Activated gamma-delta T cell (primary cell): ENCODE results near the gene HOXA9.

Experiments
- DNase-seq: peaks from one replicate; lab custom pipeline; 2025; lab: John Stamatoyannopoulos, UW

The HOXA9 gene

DNA sequence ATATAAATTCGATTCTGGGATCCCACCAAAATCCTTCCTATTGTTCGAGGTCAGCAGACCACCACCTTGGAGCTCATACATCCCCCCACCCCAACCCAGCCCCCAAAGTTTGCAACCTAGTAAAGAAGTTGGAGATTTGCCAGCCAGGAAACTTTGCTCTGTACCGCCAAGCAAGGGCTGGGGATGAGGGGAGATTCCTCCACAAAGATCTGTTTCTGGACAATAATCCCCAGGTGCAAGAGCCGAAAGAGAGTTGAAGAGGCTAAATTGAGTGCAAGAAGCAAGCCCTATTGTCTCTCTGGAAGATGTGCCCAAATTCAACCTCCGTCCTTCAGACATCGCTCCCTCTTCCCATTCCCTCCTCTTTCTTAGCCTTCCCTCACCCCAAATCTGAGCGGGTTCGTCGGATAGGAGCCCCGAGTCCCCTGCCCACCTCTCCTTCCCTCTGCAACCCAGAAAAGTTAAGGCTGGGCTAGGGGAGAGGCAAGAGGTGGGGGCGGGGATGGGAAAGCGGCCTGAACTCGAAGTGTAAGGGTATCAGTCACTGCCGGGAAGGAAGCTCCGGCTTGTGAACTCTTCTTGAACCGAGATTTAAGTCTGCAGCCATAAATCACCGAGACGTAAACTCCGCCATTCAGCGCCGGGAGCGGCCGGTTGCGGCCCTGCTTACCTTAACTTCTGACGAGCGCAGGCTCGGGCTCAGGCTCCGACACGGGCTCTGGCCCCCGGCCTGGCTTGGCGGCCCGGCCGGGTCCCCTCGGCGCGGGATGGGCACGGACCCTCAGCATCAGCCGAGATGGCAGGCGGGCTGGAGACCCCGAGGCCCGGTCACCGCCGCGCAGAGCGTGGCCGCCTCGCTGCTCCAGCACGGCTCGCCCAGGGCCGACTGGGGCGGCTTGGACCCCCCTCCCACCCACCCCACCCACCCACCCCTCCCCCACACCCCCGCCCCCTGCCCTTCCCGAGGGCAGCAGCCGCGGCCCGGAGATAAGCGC is 52.1 kb downstream of the HOXA9 start:
- DNase-seq = no peak
